Suprapubic skin (tissue), 3 donors: Measurements from ENCODE around the gene LRP3.

Experiments used
- CTCF ChIP-seq, 2 donors: fragments of 200-600 bp in 1 of 2; fragments of 450-650 bp in 1 of 2; sonication (generic) in 1 of 2; IDR thresholded peaks; one replicate each; pipeline ENCODE4 v1.5.1; 2016 to 2019; ENCODE audit warnings: antibody characterized with exemption in 2 of 2, mild to moderate bottlenecking in 1 of 2, moderate library complexity in 1 of 2
- POLR2AphosphoS5 ChIP-seq, 3 donors: sonication (generic); formaldehyde crosslinking; IDR thresholded peaks; one replicate each; pipeline ENCODE4 v1.6.1; 2017; ENCODE audit warnings: antibody characterized with exemption in 3 of 3

GRCh38 chr19:33220115-33220514, 26.0 kb downstream of the LRP3 start:
- TF ChIP-seq CTCF (IDR thresholded peaks at IDR 0.05) (no peak), POLR2AphosphoS5 (IDR thresholded peaks at IDR 0.05) (no peak)
